K562 (cell line): Measurements from ENCODE around the gene SLC6A8. TPM values are rescaled to one million over a fixed set of nuclear protein-coding genes. Genes with fewer than 3 reads are reported as not detected.
"Not testable (repeated sequence)": the region's sequence is repeated elsewhere in the genome, so short reads cannot be mapped to it uniquely, and the experiment has no call there.

ENCODE experiments used
- BHLHE40 ChIP-seq: IDR thresholded peaks from 2 replicates; pipeline ENCODE4 v1.6.1; 2011; ENCODE audit warnings: low read length, improper control_type of control experiment
- CC2D1A ChIP-seq: fragments of 450-650 bp; IDR thresholded peaks from 2 replicates; pipeline ENCODE4 v1.6.1; 2017; ENCODE audit warnings: mild to moderate bottlenecking
- CREM ChIP-seq: IDR thresholded peaks from 2 replicates; pipeline ENCODE4 v1.6.1; 2014; ENCODE audit warnings: antibody characterized with exemption, low read depth
- ESRRA ChIP-seq: fragments of 450-650 bp; IDR thresholded peaks from 2 replicates; pipeline ENCODE4 v1.6.1; 2014; ENCODE audit warnings: low read depth, mild to moderate bottlenecking, moderate library complexity, borderline replicate concordance
- HMGN3 ChIP-seq: IDR thresholded peaks from 2 replicates; pipeline ENCODE4 v1.6.1; 2011; ENCODE audit warnings: borderline replicate concordance, low read depth, mild to moderate bottlenecking, mixed read lengths, low read length; ENCODE audit not compliant: insufficient read length; ENCODE audit errors: extremely low read depth
- JUND ChIP-seq, 2 experiments: IDR thresholded peaks; 2 replicates in 1 of 2; 3 replicates in 1 of 2; pipeline ENCODE4 v1.6.1; 2011; ENCODE audit warnings: borderline replicate concordance in 2 of 2, low read depth in 2 of 2, low read length in 2 of 2, improper control_type of control experiment in 1 of 2, missing biosample characterization in 1 of 2, missing genetic modification characterization in 1 of 2, missing genetic modification reagents in 1 of 2
- KDM5B ChIP-seq: fragments of 200-600 bp; sonication (generic); IDR thresholded peaks from 2 replicates; pipeline ENCODE4 v1.6.1; 2012; ENCODE audit warnings: low read depth, mild to moderate bottlenecking, moderate library complexity, low read length, control low read depth, inconsistent platforms; ENCODE audit not compliant: insufficient replicate concordance
- NRF1 ChIP-seq, 2 experiments: fragments of 450-650 bp; IDR thresholded peaks in 1 of 2; conservative IDR thresholded peaks in 1 of 2; 2 replicates each; pipeline ENCODE4 v1.6.1; 2014; ENCODE audit warnings: mild to moderate bottlenecking in 2 of 2
- POLR2A ChIP-seq: fragments of 450-650 bp; conservative IDR thresholded peaks from 2 replicates; pipeline ENCODE4 v1.6.1; 2016
- POLR2AphosphoS5 ChIP-seq: IDR thresholded peaks from 2 replicates; pipeline ENCODE4 v1.6.1; 2011; ENCODE audit warnings: mild to moderate bottlenecking, low read depth, low read length, moderate library complexity; ENCODE audit not compliant: control insufficient read depth, insufficient read depth
- POLR2G ChIP-seq: fragments of 200-400 bp; formaldehyde crosslinking; IDR thresholded peaks from 2 replicates; pipeline ENCODE4 v1.6.1; 2017; ENCODE audit warnings: low read depth, mild to moderate bottlenecking, antibody characterized with exemption, low read length, moderate library complexity
- RAD21 ChIP-seq, 2 experiments: fragments of 250-450 bp in 1 of 2; fragments of 450-650 bp in 1 of 2; sonication (Bioruptor Pico) in 1 of 2; formaldehyde crosslinking in 1 of 2; IDR thresholded peaks in 1 of 2; conservative IDR thresholded peaks in 1 of 2; 2 replicates each; pipeline versions ENCODE4 v1.4.0 to v1.8.0; 2020 to 2022; ENCODE audit warnings: mild to moderate bottlenecking in 2 of 2, moderate library complexity in 1 of 2
- RBFOX2 ChIP-seq: fragments of 200-400 bp; formaldehyde crosslinking; IDR thresholded peaks from 2 replicates; pipeline ENCODE4 v1.6.1; 2017; ENCODE audit warnings: low read depth, mild to moderate bottlenecking, low read length, moderate library complexity
- REST ChIP-seq, 2 experiments: fragments of 450-650 bp; formaldehyde crosslinking in 1 of 2; IDR thresholded peaks; 2 replicates each; pipeline versions ENCODE4 v1.4.0 to v1.6.1; 2014 to 2020; ENCODE audit warnings: mild to moderate bottlenecking in 2 of 2, borderline replicate concordance in 1 of 2, low read depth in 1 of 2
- polyA plus RNA-seq, 8 experiments: library from polyadenylated mRNA; depleted of rRNA in 4 of 8; stranded (reverse) in 5 of 8; unstranded in 3 of 8; fragments of >200 nt; fragmentation: Nextera tagmentation in 2 of 8; fragmentation: Illumina TruSeq in 1 of 8; extraction: Ambion mirVana in 2 of 8; extraction: Trizol in 1 of 8; gene quantifications; 2 replicates each; pipeline versions ENCODE4 v1.2.1 to v1.2.3, GENCODE V29; 2011 to 2014; ENCODE audit warnings: inconsistent platforms in 1 of 8, missing spikeins in 1 of 8
- total RNA-seq, 7 experiments: library from RNA; depleted of rRNA in 6 of 7; stranded (reverse); fragments of >200 nt in 6 of 7; fragmentation: Illumina TruSeq in 2 of 7; extraction: Trizol in 2 of 7; gene quantifications; 2 replicates each; pipeline versions ENCODE4 v1.2.1 to v1.2.3, GENCODE V29; 2011 to 2021; ENCODE audit warnings: low replicate concordance in 1 of 7
- TF ChIP-seq, protein P1 (sequence below): IDR thresholded peaks from 2 replicates; pipeline ENCODE4 v1.6.1; 2011; ENCODE audit warnings: borderline replicate concordance, low read depth, mild to moderate bottlenecking, moderate library complexity, low read length; ENCODE audit not compliant: insufficient read depth, poor library complexity, severe bottlenecking

SLC6A8 gene
- total and polyA plus RNA-seq, 9 of the 15 experiments (the other 6 are each of a cell fraction or from before 2014, with no cell fraction given) = 0.68 to 144 (median 34.3) TPM

DNA sequence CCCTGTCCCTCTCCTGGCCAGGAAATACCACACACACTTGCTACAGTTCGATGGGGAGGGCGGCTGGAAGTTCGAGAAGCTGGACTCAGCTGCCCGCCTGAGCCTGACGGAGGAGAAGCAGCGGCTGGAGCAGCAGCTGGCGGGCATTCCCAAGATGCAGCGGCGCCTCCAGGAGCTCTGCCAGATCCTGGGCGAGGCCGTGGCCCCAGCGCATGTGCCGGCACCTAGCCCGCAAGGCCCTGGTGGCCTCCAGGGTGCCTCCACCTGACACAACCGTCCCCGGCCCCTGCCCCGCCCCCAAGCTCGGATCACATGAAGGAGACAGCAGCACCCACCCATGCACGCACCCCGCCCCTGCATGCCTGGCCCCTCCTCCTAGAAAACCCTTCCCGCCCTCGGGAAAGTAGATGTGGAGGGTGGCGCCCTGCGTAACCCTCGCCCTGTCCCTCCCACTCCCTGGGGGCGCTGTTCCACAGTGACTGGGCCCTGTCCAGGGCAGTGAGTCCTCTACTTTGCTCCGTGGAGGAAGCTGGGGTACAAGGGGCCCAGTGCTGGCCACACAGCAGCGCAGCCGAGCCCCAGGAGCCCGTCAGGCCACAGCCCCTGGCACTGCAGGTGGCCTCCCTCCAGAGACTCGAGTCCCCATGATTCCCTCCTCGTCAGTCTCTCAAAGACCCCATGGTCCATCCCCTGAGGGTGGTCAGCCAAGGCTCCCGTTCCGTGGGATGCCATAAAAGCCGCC, 55.9 kb downstream of the SLC6A8 start (continued):
- TF ChIP-seq REST (IDR thresholded peaks at IDR 0.05; ENCODE audit: borderline replicate concordance) (peak; percentile 40; the same call in 1 of the 2 replicates), HMGN3 (peak; percentile 51), BHLHE40 (0 out of 2 replicates have a peak, but pooled peaks have one; percentile 26), RAD21 (CRISPR knock-in tag; conservative IDR thresholded peaks at IDR 0.05 in 1 of 2, IDR thresholded peaks at IDR 0.05 in 1 of 2) (peak in 1 of 2 experiments; percentile 29; a peak in 2 of 4 replicates), CREM (peak; percentile 66), POLR2A (peak; percentile 82), ESRRA (0 out of 2 replicates have a peak, but pooled peaks have one; percentile 27), RBFOX2 (peak; percentile 87), JUND (IDR thresholded peaks at IDR 0.05; ENCODE audit: borderline replicate concordance, low read depth, low read length) (peak; percentile 19; the same call in 1 of the 2 replicates), CC2D1A (0 out of 2 replicates have a peak, but pooled peaks have one; percentile 15), POLR2G (peak; percentile 87), KDM5B (peak; percentile 70), POLR2AphosphoS5 (0 out of 2 replicates have a peak, but pooled peaks have one; percentile 37), NRF1 (conservative IDR thresholded peaks at IDR 0.05 in 1 of 2, IDR thresholded peaks at IDR 0.05 in 1 of 2) (peak; percentile 59 to 68)
- not testable (repeated sequence) for TF ChIP-seq REST (CRISPR knock-in tag; IDR thresholded peaks at IDR 0.05; ENCODE audit: low read depth); JUND (tag; IDR thresholded peaks at IDR 0.05; ENCODE audit: borderline replicate concordance, low read depth, low read length)
- TF ChIP-seq, protein P1, sequence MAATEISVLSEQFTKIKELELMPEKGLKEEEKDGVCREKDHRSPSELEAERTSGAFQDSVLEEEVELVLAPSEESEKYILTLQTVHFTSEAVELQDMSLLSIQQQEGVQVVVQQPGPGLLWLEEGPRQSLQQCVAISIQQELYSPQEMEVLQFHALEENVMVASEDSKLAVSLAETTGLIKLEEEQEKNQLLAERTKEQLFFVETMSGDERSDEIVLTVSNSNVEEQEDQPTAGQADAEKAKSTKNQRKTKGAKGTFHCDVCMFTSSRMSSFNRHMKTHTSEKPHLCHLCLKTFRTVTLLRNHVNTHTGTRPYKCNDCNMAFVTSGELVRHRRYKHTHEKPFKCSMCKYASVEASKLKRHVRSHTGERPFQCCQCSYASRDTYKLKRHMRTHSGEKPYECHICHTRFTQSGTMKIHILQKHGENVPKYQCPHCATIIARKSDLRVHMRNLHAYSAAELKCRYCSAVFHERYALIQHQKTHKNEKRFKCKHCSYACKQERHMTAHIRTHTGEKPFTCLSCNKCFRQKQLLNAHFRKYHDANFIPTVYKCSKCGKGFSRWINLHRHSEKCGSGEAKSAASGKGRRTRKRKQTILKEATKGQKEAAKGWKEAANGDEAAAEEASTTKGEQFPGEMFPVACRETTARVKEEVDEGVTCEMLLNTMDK = peak; percentile 78
